HG02623 (cell line): Measurements from ENCODE around the gene PTPRE.

Experiments used
- ATAC-seq: cut with Tn5 transposase; IDR thresholded peaks from one replicate; pipeline ENCODE4 v1.9.1; 2021; ENCODE audit warnings: moderate library complexity; ENCODE audit not compliant: unreplicated experiment

PTPRE gene

DNA sequence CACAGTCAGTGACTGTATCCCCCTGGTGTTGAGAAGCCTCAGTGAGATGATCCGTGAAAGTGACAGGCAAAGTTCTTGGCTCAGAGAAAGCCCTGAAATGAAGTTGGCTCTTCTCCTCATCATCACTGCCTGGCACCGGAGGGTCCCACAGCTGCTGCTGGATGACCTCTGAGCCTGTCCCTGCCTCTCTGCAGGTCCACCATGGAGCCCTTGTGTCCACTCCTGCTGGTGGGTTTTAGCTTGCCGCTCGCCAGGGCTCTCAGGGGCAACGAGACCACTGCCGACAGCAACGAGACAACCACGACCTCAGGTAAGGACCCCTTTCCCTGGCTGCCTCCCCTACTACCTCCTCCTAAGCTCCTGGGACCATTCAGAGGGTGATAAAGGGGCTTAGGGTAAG is 133.8 kb downstream of the PTPRE start:
- ATAC-seq, result no peak

GRCh38 chr10:128042131-128042610 is 135.3 kb downstream of the PTPRE start:
- no peak for ATAC-seq

DNA sequence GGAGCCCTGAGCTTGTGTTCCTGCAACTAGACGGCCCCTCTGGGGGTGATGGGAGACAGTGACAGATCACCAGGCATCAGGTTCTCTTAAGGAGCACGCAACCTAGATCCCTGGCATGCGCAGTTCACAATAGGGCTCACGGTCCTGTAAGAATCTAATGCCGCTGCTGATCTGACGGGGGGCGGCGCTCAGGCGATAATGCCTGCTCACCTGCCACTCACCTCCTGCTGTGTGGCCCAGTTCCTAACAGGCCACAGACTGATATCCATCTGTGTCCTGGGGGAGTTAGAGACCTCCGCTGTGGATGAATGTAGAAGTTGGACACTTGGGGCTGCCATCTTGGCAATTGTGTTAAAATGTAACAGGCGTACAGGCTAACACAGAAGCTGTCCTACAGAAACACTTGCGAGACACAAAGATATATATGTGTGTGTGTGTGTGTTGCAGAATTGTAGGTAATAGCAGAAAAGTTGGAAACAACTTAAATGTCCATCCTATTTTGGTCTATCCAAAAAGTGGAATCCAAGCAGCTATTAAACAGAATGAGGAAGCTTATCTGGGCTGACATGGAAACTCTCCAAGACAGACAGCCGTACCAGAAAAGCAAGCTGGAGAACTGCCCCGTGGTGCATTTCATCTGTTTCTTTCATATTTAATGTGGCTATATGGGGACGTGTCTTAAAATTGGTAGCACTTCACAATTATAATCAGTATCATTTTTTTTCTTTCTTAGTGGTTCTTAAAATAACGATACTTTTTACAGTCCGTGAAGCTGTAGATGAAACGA is 136.5 kb downstream of the PTPRE start:
- no peak for ATAC-seq

DNA sequence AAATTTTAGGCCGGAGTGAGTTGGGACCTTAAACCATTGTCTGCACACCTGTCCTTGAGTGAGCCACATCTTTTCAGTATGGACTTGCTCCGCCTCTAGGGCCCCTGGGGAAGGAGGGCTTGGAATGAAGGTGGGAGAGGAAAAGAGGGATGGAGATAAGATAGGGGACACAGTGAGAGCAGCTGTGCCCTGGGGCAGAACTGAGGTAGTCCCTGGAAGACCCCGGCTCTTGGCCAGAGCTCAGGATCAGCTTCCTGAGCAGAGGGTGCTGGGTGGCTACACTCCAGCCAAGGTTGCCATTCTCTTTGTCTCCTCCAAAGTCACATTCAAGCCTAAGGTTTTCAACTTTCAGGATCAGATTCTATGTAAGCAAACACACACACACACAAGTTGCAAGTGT is 137.3 kb downstream of the PTPRE start:
- no peak for ATAC-seq

DNA sequence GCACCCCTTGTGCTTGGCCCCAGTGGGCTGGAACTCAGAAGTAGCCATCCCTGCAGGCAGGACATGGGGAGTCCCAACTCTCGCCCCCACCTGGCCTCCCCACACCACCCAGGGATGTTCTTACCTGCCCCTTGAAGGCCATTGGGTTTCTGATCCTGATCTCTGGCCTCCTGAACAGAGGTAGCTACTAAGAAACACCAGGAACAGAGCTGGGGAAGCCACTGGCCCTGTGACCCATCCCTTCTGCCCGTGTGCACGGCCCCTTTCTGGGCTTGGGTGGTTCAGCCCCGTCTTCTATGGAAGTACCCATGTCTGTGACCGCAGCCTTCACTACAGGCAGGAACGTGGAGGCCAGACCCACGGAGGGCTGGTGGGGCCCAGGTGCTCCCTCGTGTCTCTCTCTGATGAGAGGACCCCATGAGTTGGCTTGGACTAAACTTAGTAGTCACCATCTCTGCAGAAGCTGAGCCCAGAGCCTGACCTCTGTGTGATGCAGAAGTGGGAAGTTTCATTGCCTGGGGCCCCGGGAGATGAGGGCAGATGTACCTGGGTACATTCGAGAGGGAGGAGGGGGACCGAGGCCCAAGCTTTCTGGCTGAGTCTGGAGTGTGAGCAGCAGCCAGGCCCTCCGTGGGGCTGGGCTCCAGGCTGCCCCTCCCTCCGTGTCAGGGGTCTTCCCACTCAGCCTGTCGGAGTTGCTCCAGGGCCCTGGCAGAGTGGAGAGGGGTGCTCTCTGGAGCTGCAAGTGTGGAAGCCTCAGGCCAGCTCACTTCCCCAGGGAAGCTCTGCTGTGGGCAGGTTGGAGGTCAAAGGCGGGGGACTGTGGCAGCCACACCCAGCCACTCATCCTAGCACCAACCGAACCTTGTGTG is 138.3 kb downstream of the PTPRE start:
- ATAC-seq, result no peak

- ATAC-seq, result no peak
Measured at GRCh38 chr10:128045833-128046120, 138.9 kb downstream of the PTPRE start.

- ATAC-seq, result no peak
Measured at GRCh38 chr10:128046156-128046952, 139.5 kb downstream of the PTPRE start.

DNA sequence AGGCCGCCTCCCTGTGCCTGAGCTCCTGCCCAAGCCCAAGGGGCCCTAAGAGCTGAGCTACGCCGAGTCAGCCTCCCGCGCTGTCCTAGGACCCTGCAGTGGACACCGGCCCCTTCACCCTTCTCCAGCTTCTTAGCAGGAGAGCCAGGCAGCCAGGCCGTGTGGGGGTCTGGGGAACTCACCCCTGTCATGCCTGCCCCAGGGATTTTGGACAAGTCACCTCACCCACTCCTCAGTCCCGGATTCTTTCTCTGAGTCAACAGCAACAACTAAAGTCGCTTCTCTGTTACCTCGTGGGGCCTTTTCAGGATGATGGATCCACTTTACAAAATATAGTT is 140.0 kb downstream of the PTPRE start:
- ATAC-seq, result peak; percentile 1

- ATAC-seq, result peak; percentile 98
Measured at GRCh38 chr10:128047351-128047750, 140.4 kb downstream of the PTPRE start.

GRCh38 chr10:128047991-128048818 is 141.3 kb downstream of the PTPRE start:
- ATAC-seq, result peak; percentile 25

GRCh38 chr10:128048819-128049210 is 141.9 kb downstream of the PTPRE start:
- ATAC-seq, result no peak

DNA sequence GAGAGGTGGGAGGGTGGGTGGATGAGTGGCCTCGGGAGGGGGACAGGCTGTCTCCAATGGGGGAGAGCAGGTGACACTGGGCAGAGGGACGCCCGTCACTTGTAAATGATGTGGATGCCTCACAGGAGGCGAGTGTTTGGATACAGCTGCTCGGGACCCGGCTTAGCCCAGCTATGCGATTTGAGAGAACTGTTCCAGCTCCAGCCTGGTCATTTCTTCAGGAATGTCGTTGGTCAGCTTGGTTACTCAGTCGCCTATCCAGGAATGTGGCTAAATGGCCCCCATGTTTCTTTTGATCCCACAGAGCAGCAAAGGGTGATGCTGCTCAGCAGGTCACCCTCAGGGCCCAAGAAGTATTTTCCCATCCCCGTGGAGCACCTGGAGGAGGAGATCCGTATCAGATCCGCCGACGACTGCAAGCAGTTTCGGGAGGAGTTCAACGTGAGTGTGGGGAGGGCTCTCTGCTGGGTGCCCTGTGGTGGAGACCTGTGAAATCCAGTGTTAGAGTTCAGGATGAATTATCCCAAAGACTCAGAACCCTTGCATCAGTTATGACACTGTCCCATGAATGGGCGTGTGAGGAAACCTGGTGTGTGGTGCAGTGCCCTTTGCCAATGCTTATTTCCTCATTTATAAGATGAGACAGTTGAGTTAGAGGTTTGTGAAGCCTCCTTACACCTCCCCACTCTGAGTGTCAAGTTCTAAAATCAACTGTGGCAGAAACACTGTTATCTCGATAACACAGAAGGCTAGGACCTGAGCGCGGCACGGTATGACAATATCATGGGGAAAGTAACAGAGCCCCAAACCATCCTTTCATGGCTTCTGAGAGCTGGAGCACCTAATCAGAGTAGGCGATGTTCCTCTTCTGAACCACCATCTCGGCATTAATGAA is 142.6 kb downstream of the PTPRE start:
- no peak for ATAC-seq

- ATAC-seq, result no peak
Measured at GRCh38 chr10:128050121-128050516, 143.2 kb downstream of the PTPRE start.

- no peak for ATAC-seq
Measured at GRCh38 chr10:128050936-128051335, 144.0 kb downstream of the PTPRE start.

GRCh38 chr10:128051548-128051947 is 144.6 kb downstream of the PTPRE start:
- ATAC-seq, result no peak

DNA sequence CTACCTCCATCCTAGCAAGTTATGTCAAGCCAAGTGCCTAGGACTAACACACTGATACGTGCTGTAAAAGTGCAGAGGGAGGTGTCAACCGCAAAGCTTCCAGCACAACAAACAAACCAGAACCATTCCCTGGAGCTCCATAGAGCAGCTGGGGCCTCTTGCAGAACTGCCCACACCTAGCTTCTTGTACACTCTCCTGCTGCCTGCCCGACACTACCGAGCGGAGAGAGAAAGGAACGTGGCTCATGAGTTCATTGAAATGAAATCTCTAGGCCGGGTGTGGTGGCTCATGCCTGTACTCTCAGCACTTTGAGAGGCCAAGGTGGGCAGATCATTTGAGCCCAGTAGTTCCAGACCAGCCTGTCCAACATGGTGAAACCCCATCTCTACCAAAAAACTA is 145.8 kb downstream of the PTPRE start:
- ATAC-seq, result no peak

GRCh38 chr10:128053356-128053755 is 146.5 kb downstream of the PTPRE start:
- ATAC-seq, result no peak

- ATAC-seq, result no peak
Measured at GRCh38 chr10:128054163-128054970, 147.5 kb downstream of the PTPRE start.
